Inferior parietal cortex (tissue), 1 donor: ENCODE data around the gene RRP15.

Experiments used
- DNase-seq: peaks from one replicate; pipeline ENCODE4 v3.0.0-alpha.2; 2016; ENCODE audit errors: extremely low spot score

Gene RRP15

GRCh38 chr1:218341325-218341724 is 56.2 kb downstream of the RRP15 start:
- DNase-seq = no peak

- DNase-seq = no peak
Measured at GRCh38 chr1:218342091-218342490, 57.0 kb downstream of the RRP15 start.

- peak; percentile 68 for DNase-seq
Measured at GRCh38 chr1:218344814-218345672, 60.0 kb downstream of the RRP15 start, which contains the start of gene TGFB2. Gene TGFB2, plus strand, starts transcription at chr1:218345336. Its CDS starts 1,366 bp downstream, at chr1:218346702.

- DNase-seq = peak; percentile 39
Measured at GRCh38 chr1:218345673-218346390, 60.7 kb downstream of the RRP15 start.

GRCh38 chr1:218346391-218347204 is 61.5 kb downstream of the RRP15 start:
- no peak for DNase-seq

- no peak for DNase-seq
Measured at GRCh38 chr1:218347336-218347722, 62.2 kb downstream of the RRP15 start.

GRCh38 chr1:218347723-218348627 is 62.9 kb downstream of the RRP15 start:
- DNase-seq = peak; percentile 54

GRCh38 chr1:218348628-218349071 is 63.6 kb downstream of the RRP15 start:
- no peak for DNase-seq

GRCh38 chr1:218349348-218350034 is 64.4 kb downstream of the RRP15 start:
- no peak for DNase-seq

GRCh38 chr1:218350035-218350525 is 65.0 kb downstream of the RRP15 start:
- DNase-seq = no peak

- DNase-seq = peak; percentile 55
Measured at GRCh38 chr1:218350801-218351266, 65.7 kb downstream of the RRP15 start.

GRCh38 chr1:218351391-218352074 is 66.4 kb downstream of the RRP15 start:
- DNase-seq = no peak

- DNase-seq = no peak
Measured at GRCh38 chr1:218352075-218352438, 67.0 kb downstream of the RRP15 start.

GRCh38 chr1:218353656-218354055 is 68.6 kb downstream of the RRP15 start:
- DNase-seq = no peak

- no peak for DNase-seq
Measured at GRCh38 chr1:218355278-218355677, 70.2 kb downstream of the RRP15 start.

- no peak for DNase-seq
Measured at GRCh38 chr1:218357211-218357892, 72.3 kb downstream of the RRP15 start.

GRCh38 chr1:218357893-218358232 is 72.8 kb downstream of the RRP15 start:
- no peak for DNase-seq

- DNase-seq = peak; percentile 43
Measured at GRCh38 chr1:218361298-218362065, 76.4 kb downstream of the RRP15 start.
